ENCODE results near the gene MANBA. TPM values are rescaled to one million over a fixed set of nuclear protein-coding genes. Genes with fewer than 3 reads are reported as not detected.

MANBA gene
- total RNA-seq, 1 experiment from 2014 or later = 14.5 TPM

GRCh38 chr4:102608190-102608589 is 152.6 kb downstream of the MANBA start:
- Histone ChIP-seq H3K4me1 (ENCODE audit: control insufficient read depth, insufficient read depth, low read length) (no peaks in the 10 kb centered on the region), H3K9me3 (ENCODE audit: control insufficient read depth, insufficient read depth, low read depth, low read length) (no peaks in the 10 kb centered on the region), H3K27me3 (ENCODE audit: control insufficient read depth, insufficient read depth, low read length) (no peaks in the 10 kb centered on the region), H3K4me3 (ENCODE audit: low read depth in 2 of 2, low read length in 2 of 2) (no peak overlapping the region), H3K27ac (ENCODE audit: low read length) (no peak overlapping the region), H3K36me3 (ENCODE audit: control insufficient read depth, insufficient read depth, low read length) (peaks cover 8% of the 10 kb centered on the region)
- intact Hi-C loops (cut with micrococcal nuclease; ENCODE audit: unreplicated experiment) = no loop called here
- no TSS peak for BruUV-seq (replicated peaks)
- DNase-seq (ENCODE audit: low read depth, low spot score) (no peak), ATAC-seq (no peak)
- in situ Hi-C loops (cut with HindIII; ENCODE audit: low pct_unique_long_range_greater_than_20kb, low sequenced_read_pairs) = no loop called here
- CTCF ChIA-PET = no interaction called here
- POLR2A ChIA-PET = no interaction called here
- no peak for TF ChIP-seq SIN3A (IDR thresholded peaks at IDR 0.05; ENCODE audit: borderline replicate concordance, insufficient read depth, low read depth, low read length)
- no peak for TF ChIP-seq CTCF (IDR thresholded peaks at IDR 0.05)
- TF ChIP-seq POLR2AphosphoS5 (IDR thresholded peaks at IDR 0.05; ENCODE audit: low read depth, low read length) = no peak
- no peak for TF ChIP-seq REST (IDR thresholded peaks at IDR 0.05; ENCODE audit: insufficient read depth in 1 of 2, low read depth in 2 of 2, low read length in 1 of 2)
- no peak for TF ChIP-seq TCF7L2 (IDR thresholded peaks at IDR 0.05; ENCODE audit: low read depth, low read length)

- intact Hi-C loops (cut with micrococcal nuclease; ENCODE audit: unreplicated experiment) = no loop called here
- peaks cover 6% of the 10 kb centered on the region; the same call in 1 of the 2 replicates for H3K36me3 ChIP-seq (ENCODE audit: control insufficient read depth, insufficient read depth, low read length)
- no peaks in the 10 kb centered on the region for H3K9me3 ChIP-seq (ENCODE audit: control insufficient read depth, insufficient read depth, low read depth, low read length)
- TF ChIP-seq REST (IDR thresholded peaks at IDR 0.05; ENCODE audit: insufficient read depth in 1 of 2, low read depth in 2 of 2, low read length in 1 of 2) = no peak
- TF ChIP-seq SIN3A (IDR thresholded peaks at IDR 0.05; ENCODE audit: borderline replicate concordance, insufficient read depth, low read depth, low read length) = no peak
- TF ChIP-seq POLR2AphosphoS5 (IDR thresholded peaks at IDR 0.05; ENCODE audit: low read depth, low read length) = no peak
- no peak for TF ChIP-seq TCF7L2 (IDR thresholded peaks at IDR 0.05; ENCODE audit: low read depth, low read length)
- TF ChIP-seq CTCF (IDR thresholded peaks at IDR 0.05) = no peak
- ChIA-PET CTCF (no interaction called here), POLR2A (no interaction called here)
- H3K4me1 ChIP-seq (ENCODE audit: control insufficient read depth, insufficient read depth, low read length) = no peaks in the 10 kb centered on the region
- BruUV-seq (replicated peaks) = no TSS peak
- no peak overlapping the region for H3K4me3 ChIP-seq (ENCODE audit: low read depth in 2 of 2, low read length in 2 of 2)
- no peak overlapping the region for H3K27ac ChIP-seq (ENCODE audit: low read length)
- DNase-seq (ENCODE audit: low read depth, low spot score) (no peak), ATAC-seq (no peak)
- no peaks in the 10 kb centered on the region for H3K27me3 ChIP-seq (ENCODE audit: control insufficient read depth, insufficient read depth, low read length)
- in situ Hi-C loops (cut with HindIII; ENCODE audit: low pct_unique_long_range_greater_than_20kb, low sequenced_read_pairs) = no loop called here
Observed at GRCh38 chr4:102606846-102607450, 153.8 kb downstream of the MANBA start.
